HepG2 (cell line): Measurements from ENCODE around the gene FSCN2. TPM values are rescaled to one million over a fixed set of nuclear protein-coding genes. Genes with fewer than 3 reads are reported as not detected.

Source experiments
- CAMTA2 ChIP-seq: sonication (generic); formaldehyde crosslinking; IDR thresholded peaks from 2 replicates; pipeline ENCODE4 v1.4.0; 2020; ENCODE audit warnings: mild to moderate bottlenecking, missing genetic modification reagents, borderline replicate concordance
- CENPT ChIP-seq: sonication (generic); formaldehyde crosslinking; IDR thresholded peaks from 2 replicates; pipeline ENCODE4 v1.8.0; 2022; ENCODE audit warnings: low read depth, mild to moderate bottlenecking, moderate library complexity, missing genetic modification reagents
- PHF20 ChIP-seq: sonication (generic); formaldehyde crosslinking; IDR thresholded peaks from 2 replicates; pipeline ENCODE4 v1.5.0; 2020; ENCODE audit warnings: mild to moderate bottlenecking, missing genetic modification reagents
- ZBTB7B ChIP-seq: sonication (generic); formaldehyde crosslinking; IDR thresholded peaks from 2 replicates; pipeline ENCODE4 v1.4.0; 2020; ENCODE audit warnings: missing genetic modification reagents
- ZNF124 ChIP-seq: sonication (generic); formaldehyde crosslinking; IDR thresholded peaks from 2 replicates; pipeline ENCODE4 v1.4.0; 2020; ENCODE audit warnings: missing genetic modification reagents
- ZNF329 ChIP-seq: sonication (generic); formaldehyde crosslinking; IDR thresholded peaks from 2 replicates; pipeline ENCODE4 v1.9.0; 2021; ENCODE audit warnings: low read depth, mild to moderate bottlenecking, missing genetic modification reagents
- ZNF350 ChIP-seq: sonication (generic); formaldehyde crosslinking; IDR thresholded peaks from 2 replicates; pipeline ENCODE4 v1.4.0; 2020; ENCODE audit warnings: mild to moderate bottlenecking, low read depth, missing genetic modification reagents, borderline replicate concordance
- ZNF44 ChIP-seq: sonication (generic); formaldehyde crosslinking; IDR thresholded peaks from 2 replicates; pipeline ENCODE4 v1.5.1; 2020; ENCODE audit warnings: mild to moderate bottlenecking, missing genetic modification reagents
- ZNF598 ChIP-seq: sonication (generic); formaldehyde crosslinking; IDR thresholded peaks from 2 replicates; pipeline ENCODE4 v1.5.1; 2020; ENCODE audit warnings: mild to moderate bottlenecking, missing genetic modification reagents, borderline replicate concordance
- polyA plus RNA-seq, 8 experiments: library from polyadenylated mRNA; depleted of rRNA in 3 of 8; stranded (reverse) in 7 of 8; unstranded in 1 of 8; fragments of >200 nt; fragmentation: Illumina TruSeq in 4 of 8; extraction: Trizol in 4 of 8; gene quantifications; 2 replicates each; pipeline versions ENCODE4 v1.2.1 to v1.2.3, GENCODE V29; 2011 to 2016; ENCODE audit warnings: low read depth in 4 of 8, missing spikeins in 1 of 8, mixed read lengths in 1 of 8; ENCODE audit not compliant: insufficient read depth in 1 of 8
- total RNA-seq, 5 experiments: library from RNA; depleted of rRNA; stranded (reverse); fragments of >200 nt; fragmentation: Illumina TruSeq; extraction: Trizol; gene quantifications; 2 replicates each; pipeline ENCODE4 v1.2.3, GENCODE V29; 2016; ENCODE audit warnings: low read depth in 1 of 5
- TF ChIP-seq, protein P1 (sequence below): sonication (generic); formaldehyde crosslinking; IDR thresholded peaks from 2 replicates; pipeline ENCODE4 v1.5.0; 2020; ENCODE audit warnings: missing genetic modification reagents
- TF ChIP-seq, protein P2 (sequence below): sonication (generic); formaldehyde crosslinking; IDR thresholded peaks from 2 replicates; pipeline ENCODE4 v1.4.0; 2020; ENCODE audit warnings: mild to moderate bottlenecking, missing genetic modification reagents
- TF ChIP-seq, protein P3 (sequence below): sonication (generic); formaldehyde crosslinking; conservative IDR thresholded peaks from 2 replicates; pipeline ENCODE4 v1.4.0; 2020; ENCODE audit warnings: missing genetic modification reagents
- TF ChIP-seq, protein P4 (sequence below): sonication (generic); formaldehyde crosslinking; IDR thresholded peaks from 2 replicates; pipeline ENCODE4 v1.4.0; 2020; ENCODE audit warnings: mild to moderate bottlenecking, missing genetic modification reagents
- TF ChIP-seq, protein P5 (sequence below): sonication (generic); formaldehyde crosslinking; IDR thresholded peaks from 2 replicates; pipeline ENCODE4 v1.5.1; 2020; ENCODE audit warnings: mild to moderate bottlenecking, missing genetic modification reagents, moderate library complexity

FSCN2 gene
- total and polyA plus RNA-seq, 2 of the 13 experiments (the other 11 are each of a cell fraction or from before 2014, with no cell fraction given), result 0.09 TPM; not detected in 1

DNA sequence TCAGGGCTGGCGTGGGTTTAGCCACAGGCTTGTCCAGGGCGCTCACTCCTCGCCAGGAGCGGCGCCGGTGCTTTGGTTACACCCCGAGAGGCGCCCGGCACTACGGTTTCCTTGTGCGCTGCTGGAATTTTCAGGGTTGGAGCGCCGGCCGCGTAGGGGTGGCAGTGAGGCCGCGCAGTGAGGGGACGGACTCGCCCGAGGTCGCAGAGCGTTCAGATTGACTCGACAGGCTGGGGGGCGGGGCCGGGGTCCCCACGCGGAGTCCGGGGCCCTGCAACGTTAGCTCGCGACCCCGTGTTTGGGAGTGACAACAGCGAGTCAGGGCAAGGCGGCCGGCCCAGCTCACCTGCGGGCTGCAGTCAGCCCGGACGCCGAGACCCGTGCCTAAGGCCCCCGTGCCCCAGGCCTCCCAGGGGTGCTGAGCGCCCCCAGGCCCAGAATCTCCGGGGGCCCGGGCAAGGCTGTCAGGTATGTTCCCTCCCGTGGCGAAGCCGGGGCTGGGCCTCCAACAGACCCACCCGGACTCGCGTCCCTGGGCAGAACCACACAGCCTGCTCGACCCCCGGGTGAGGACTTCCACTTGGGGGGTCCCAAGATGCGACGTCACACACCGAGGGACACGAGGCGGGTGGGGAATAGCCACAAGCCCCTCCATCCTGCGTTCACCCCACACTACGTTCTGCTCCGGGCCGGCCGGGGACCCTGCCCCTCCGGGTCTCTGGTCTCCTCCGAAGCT, 14.3 kb upstream of the FSCN2 start (continued):
- no peak for TF ChIP-seq CAMTA2 (CRISPR knock-in tag)
- TF ChIP-seq, protein P1, sequence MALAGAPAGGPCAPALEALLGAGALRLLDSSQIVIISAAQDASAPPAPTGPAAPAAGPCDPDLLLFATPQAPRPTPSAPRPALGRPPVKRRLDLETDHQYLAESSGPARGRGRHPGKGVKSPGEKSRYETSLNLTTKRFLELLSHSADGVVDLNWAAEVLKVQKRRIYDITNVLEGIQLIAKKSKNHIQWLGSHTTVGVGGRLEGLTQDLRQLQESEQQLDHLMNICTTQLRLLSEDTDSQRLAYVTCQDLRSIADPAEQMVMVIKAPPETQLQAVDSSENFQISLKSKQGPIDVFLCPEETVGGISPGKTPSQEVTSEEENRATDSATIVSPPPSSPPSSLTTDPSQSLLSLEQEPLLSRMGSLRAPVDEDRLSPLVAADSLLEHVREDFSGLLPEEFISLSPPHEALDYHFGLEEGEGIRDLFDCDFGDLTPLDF, result peak; percentile 48; the same call in 1 of the 2 replicates
- no peak for TF ChIP-seq ZNF124 (CRISPR knock-in tag)
- no peak; the same call in 1 of the 2 replicates for TF ChIP-seq PHF20 (CRISPR knock-in tag)
- TF ChIP-seq CENPT (CRISPR knock-in tag), result no peak
- TF ChIP-seq, protein P2, sequence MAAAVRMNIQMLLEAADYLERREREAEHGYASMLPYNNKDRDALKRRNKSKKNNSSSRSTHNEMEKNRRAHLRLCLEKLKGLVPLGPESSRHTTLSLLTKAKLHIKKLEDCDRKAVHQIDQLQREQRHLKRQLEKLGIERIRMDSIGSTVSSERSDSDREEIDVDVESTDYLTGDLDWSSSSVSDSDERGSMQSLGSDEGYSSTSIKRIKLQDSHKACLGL (CRISPR knock-in tag), result peak; percentile 56; the same call in 1 of the 2 replicates
- TF ChIP-seq ZNF44, result 0 out of 2 replicates have a peak, but pooled peaks have one; percentile 42
- TF ChIP-seq, protein P3, sequence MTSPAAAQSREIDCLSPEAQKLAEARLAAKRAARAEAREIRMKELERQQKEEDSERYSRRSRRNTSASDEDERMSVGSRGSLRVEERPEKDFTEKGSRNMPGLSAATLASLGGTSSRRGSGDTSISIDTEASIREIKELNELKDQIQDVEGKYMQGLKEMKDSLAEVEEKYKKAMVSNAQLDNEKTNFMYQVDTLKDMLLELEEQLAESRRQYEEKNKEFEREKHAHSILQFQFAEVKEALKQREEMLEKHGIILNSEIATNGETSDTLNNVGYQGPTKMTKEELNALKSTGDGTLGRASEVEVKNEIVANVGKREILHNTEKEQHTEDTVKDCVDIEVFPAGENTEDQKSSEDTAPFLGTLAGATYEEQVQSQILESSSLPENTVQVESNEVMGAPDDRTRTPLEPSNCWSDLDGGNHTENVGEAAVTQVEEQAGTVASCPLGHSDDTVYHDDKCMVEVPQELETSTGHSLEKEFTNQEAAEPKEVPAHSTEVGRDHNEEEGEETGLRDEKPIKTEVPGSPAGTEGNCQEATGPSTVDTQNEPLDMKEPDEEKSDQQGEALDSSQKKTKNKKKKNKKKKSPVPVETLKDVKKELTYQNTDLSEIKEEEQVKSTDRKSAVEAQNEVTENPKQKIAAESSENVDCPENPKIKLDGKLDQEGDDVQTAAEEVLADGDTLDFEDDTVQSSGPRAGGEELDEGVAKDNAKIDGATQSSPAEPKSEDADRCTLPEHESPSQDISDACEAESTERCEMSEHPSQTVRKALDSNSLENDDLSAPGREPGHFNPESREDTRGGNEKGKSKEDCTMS (CRISPR knock-in tag), result no peak
- TF ChIP-seq, protein P4, sequence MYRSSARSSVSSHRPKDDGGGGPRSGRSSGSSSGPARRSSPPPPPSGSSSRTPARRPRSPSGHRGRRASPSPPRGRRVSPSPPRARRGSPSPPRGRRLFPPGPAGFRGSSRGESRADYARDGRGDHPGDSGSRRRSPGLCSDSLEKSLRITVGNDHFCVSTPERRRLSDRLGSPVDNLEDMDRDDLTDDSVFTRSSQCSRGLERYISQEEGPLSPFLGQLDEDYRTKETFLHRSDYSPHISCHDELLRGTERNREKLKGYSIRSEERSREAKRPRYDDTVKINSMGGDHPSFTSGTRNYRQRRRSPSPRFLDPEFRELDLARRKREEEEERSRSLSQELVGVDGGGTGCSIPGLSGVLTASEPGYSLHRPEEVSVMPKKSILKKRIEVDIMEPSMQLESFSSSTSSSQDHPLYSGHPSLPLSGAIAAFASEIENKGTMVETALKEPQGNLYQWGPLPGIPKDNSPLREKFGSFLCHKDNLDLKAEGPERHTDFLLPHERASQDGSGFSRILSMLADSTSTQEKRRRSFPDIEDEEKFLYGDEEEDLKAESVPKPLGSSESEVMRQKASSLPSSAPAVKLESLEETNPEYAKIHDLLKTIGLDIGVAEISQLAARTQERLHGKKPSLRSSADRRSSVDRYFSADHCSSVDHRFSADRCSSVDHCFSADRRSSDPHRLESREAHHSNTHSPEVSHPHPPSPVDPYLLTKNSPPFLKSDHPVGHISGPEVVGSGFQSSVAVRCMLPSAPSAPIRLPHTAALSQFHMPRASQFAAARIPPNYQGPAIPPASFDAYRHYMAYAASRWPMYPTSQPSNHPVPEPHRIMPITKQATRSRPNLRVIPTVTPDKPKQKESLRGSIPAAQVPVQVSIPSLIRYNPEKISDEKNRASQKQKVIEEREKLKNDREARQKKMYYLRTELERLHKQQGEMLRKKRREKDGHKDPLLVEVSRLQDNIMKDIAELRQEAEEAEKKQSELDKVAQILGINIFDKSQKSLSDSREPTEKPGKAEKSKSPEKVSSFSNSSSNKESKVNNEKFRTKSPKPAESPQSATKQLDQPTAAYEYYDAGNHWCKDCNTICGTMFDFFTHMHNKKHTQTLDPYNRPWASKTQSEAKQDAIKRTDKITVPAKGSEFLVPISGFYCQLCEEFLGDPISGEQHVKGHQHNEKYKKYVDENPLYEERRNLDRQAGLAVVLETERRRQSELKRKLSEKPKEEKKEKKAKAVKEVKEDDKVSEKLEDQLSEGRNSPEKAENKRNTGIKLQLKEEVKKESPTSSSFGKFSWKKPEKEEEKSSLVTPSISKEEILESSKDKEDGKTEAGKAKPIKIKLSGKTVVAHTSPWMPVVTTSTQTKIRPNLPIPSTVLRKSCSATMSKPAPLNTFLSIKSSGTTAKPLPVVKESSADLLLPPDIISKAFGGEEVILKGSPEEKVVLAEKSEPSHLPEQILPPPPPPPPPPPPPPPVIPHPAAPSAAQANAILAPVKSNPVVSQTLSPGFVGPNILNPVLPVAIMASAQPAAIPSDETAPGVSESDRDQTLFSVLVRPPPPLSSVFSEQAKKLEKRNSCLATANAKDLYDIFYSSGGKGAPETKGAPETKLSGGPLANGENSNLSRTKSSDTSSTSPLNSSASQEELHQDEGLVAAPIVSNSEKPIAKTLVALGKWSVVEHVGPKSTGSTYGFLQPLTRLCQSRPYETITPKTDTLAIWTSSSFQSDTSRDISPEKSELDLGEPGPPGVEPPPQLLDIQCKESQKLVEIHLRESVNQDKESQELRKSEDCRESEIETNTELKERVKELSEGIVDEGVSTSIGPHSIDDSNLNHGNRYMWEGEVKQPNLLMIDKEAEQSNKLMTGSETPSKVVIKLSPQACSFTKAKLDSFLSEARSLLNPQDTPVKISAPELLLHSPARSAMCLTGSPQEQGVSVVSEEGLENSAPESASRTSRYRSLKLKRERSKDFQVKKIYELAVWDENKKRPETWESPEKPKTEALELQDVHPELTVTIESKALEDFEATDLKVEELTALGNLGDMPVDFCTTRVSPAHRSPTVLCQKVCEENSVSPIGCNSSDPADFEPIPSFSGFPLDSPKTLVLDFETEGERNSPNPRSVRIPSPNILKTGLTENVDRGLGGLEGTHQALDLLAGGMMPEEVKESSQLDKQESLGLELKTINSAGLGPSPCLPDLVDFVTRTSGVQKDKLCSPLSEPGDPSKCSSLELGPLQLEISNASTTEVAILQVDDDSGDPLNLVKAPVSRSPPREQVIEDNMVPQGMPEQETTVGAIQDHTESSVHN, result peak; percentile 30; the same call in 1 of the 2 replicates
- TF ChIP-seq ZBTB7B (CRISPR knock-in tag), result peak; percentile 94
- TF ChIP-seq ZNF598, result 0 out of 2 replicates have a peak, but pooled peaks have one; percentile 37
- TF ChIP-seq ZNF329, result peak; percentile 27; the same call in 1 of the 2 replicates
- peak; percentile 65; the same call in 1 of the 2 replicates for TF ChIP-seq ZNF350 (CRISPR knock-in tag)
- TF ChIP-seq, protein P5, sequence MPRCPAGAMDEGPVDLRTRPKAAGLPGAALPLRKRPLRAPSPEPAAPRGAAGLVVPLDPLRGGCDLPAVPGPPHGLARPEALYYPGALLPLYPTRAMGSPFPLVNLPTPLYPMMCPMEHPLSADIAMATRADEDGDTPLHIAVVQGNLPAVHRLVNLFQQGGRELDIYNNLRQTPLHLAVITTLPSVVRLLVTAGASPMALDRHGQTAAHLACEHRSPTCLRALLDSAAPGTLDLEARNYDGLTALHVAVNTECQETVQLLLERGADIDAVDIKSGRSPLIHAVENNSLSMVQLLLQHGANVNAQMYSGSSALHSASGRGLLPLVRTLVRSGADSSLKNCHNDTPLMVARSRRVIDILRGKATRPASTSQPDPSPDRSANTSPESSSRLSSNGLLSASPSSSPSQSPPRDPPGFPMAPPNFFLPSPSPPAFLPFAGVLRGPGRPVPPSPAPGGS (CRISPR knock-in tag), result 0 out of 2 replicates have a peak, but pooled peaks have one; percentile 29
